Activated effector memory CD4-positive, alpha-beta T cell treated with Interleukin-2 at 50 U/mL for 16 hours (primary cell): ENCODE results near the gene COA7.
"Not testable (repeated sequence)": the region's sequence is repeated elsewhere in the genome, so short reads cannot be mapped to it uniquely, and the experiment has no call there.

Source experiments
- DNase-seq: peaks from one replicate; pipeline ENCODE4 v3.0.0-alpha.2; 2020

Gene COA7

DNA sequence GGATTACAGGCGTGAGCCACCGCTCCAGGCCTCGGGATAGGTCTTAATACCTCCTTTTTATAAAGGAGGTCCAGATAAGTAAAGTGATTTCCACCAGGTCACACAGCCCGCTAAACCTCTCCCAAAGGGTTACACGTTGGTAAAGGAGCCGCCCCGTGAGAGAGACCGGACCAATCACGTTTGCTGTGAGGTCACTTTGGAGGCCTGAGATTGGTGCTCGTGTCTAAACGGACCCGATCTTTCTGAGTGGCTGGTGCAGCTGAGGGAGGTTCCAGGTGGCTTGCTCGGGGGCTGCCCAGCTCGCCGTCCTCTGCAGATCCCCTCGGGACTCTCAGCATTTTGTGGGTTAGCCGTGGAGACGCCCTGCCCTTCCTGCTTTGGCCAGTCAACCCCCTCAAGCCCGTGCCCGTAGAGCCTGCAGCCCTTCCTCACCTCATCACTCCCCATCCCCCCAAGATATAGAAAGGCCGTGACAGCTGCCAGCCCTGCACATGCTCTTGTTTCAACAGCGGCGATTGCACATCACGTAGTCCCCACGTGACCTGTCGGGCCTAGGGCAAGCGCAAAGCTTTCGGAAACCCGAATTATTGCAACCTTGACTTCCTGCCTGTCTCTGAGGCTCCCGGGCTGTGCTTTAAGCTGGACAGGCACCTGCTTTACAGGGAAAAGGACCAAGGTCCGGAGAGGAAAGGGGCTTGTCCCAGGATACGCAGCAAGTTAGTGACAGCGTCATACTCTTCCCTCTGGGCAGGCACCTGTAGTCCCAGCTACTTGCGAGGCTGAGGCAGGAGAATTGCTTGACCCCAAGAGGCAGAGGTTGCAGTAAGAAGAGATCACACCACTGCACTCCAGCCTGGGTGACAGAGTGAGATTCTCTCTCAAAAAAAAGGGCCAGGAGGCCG is 5.0 kb upstream of the COA7 start:
- peak; percentile 71 for DNase-seq

DNA sequence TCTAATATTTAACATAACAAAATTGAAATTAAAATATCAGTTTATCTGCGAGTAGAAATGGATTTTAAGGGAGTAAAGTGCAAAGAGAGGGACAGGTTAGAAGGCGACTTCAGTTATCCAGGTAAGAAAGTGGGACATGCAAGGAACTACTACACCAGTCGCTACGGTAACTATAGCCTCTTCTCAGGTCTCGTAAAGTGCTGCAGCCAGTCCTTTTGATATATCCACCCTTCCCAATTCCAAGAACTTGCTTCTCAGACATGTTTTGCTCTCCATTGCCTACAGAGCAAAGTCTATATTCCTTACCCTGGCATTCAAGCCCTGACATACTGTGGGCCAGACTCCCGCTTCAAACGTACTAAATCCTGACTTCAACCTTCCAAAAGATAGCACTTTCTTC is 2.5 kb downstream of the COA7 start:
- no peak for DNase-seq

DNA sequence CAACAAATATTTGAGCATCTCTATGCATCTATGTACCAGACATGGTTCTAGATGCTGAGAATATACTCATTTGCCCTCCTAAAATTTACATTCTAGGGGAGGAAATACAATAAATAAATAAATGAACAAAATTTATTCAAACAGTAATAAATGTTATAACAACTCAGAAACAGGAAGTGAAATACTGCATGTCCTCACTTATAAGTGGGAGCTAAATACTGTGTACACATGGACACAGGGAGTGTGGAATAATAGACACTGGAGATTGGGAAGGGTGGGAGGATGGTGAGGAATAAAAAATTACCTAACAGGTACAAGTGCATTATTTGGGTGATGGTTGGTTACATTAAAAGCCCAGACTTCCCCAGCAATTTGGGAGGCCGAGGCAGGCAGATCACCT is 4.3 kb downstream of the COA7 start:
- DNase-seq = no peak

DNA sequence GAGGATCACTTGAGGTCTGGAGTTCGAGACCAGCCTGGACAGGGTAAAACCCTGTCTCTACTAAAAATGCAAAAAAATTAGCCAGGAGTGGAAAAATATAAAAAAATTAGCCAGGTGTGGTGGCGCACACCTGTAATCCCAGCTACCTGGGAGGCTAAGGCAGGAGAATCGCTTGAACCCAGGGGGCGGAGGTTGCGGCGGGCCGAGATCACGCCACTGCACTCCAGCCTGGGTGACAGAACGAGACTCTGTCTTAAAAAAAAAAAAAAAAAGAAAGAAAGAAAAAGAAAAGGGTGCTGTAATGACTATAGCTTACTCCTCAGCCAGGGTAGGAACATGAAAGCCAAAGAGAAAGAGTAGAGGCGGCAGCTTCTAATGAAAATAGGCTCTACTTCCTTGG is 4.8 kb downstream of the COA7 start:
- DNase-seq = not testable (repeated sequence)

- DNase-seq = no peak
These were observed 5.5 kb downstream of the COA7 start for GRCh38 chr1:52692697-52693096.

GRCh38 chr1:52691821-52692220 is 6.3 kb downstream of the COA7 start:
- DNase-seq = no peak

DNA sequence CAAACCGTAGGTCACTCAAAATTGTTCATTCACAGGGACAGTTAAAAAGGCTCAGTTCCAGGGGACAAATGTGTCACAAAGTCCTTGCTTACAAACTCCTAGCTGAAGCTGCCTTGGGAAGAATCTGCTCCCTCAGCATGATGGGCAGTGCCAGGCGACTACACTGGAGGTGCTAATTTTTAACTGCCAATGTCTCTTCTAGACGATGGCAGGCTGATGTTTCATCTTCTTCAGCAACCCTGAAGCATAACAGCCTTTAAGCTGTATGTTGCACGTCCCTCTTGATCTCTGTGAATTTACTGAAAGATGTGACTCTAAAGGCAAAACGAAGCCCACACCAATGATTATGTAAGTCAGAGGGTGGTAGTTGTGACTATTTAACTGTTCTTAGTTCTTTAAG is 11.3 kb downstream of the COA7 start:
- no peak for DNase-seq

GRCh38 chr1:52686261-52686751 is 11.8 kb downstream of the COA7 start:
- peak; percentile 65 for DNase-seq

- no peak for DNase-seq
These were observed 13.6 kb downstream of the COA7 start for GRCh38 chr1:52684545-52684944.

GRCh38 chr1:52683367-52683940 is 14.7 kb downstream of the COA7 start:
- no peak for DNase-seq

- no peak for DNase-seq
These were observed 17.0 kb downstream of the COA7 start for GRCh38 chr1:52681136-52681535.

DNA sequence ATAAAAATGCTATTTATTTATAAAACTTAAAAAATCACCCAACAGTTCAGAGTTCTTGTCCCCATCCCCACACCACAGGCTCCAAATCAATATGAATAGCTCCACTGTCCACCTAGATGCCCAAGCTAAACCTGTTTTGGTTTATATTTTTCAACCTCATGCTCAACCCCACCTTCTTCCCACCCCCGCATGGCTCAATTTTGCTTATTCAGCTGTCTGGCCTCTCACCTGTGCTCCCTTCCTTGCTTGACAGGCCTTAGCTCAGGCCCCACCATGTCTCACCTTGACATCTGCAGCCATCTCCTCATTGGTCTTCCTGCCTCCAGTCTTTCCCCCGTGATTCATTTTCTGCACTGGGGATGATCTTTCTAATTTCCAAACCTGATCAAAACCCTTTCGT is 17.8 kb downstream of the COA7 start:
- DNase-seq = no peak

DNA sequence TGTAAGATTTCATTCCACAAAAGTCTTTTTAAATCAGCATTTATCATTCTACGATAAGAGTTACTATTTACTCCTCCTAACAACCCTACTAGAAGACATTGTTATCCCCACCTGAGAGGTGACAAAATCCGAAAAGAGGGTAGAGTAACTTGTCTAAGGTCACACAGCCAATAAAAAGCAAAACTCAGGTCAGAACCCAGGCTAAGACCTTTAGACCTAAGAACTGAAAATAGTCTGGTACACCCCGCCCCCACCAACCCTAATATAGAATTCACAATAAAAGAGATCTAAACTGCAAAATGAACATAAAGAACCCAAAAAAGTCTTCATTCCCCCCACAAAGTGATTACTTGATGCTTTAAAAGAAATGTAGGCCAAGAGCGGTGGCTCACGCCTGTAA is 18.6 kb downstream of the COA7 start:
- DNase-seq = no peak

- no peak for DNase-seq
These were observed 19.1 kb downstream of the COA7 start for GRCh38 chr1:52679048-52679447.

GRCh38 chr1:52677076-52677806 is 20.9 kb downstream of the COA7 start:
- DNase-seq = no peak

DNA sequence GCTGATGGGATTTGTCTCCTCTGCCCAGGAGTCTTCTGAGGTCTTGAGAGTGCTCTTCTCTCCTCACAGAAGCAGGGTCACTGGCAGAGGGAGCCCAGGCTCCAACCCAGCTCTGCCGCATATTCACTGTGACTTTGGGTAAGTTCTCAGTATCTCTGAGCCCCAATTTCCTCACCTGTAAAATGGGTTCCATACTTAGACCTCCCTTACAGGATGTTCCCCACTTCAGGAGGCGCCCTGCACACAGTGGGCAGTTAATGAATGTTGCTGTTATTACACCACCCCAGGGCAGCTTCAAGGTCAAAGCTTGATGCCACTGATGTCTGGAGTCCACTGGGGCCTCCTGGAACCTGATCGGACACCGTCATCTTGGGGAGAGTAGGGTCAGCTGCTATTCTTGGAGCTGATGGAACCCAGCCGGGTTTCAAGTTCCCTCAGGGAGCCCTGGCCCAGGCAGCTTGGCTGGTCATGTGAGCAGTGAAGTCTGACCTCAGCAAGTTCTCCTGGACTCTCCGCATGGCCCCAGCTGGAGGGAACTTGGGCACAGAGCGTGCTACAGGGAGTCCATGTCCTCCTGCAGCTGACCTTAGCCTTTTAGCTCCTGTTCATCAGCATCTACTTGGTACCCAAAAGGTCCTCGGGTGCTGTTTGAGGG is 21.8 kb downstream of the COA7 start:
- DNase-seq = no peak

- DNase-seq = no peak
These were observed 23.4 kb downstream of the COA7 start for GRCh38 chr1:52674497-52675384.

- no peak for DNase-seq
These were observed 24.6 kb downstream of the COA7 start for GRCh38 chr1:52673513-52673912.

GRCh38 chr1:52672946-52673345 is 25.2 kb downstream of the COA7 start:
- no peak for DNase-seq

GRCh38 chr1:52670604-52671003 is 27.5 kb downstream of the COA7 start:
- no peak for DNase-seq

- no peak for DNase-seq
These were observed 28.5 kb downstream of the COA7 start for GRCh38 chr1:52669696-52670095.

DNA sequence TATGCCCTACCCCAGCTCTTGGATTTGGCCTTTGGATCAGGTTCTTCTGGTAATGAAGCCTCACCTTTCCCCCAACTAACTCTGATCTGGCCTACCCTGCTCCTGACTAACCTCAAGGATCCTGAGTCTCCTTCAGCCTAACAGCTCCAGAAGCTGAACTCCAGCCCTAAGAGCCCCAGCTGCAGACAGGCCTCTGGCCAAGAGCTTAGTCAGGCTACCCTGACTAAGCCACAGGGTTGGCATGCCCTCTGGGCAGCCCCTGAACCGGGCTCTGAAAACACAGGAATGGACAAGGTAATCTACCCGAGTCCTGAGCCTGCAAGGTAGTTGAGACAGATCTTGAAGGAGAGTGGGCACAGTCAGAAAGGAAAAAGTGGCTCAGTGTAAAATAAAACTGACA is 29.4 kb downstream of the COA7 start:
- DNase-seq = no peak
